ENCODE data around the gene YPEL3. TPM values are rescaled to one million over a fixed set of nuclear protein-coding genes. Genes with fewer than 3 reads are reported as not detected.
A peak's percentile ranks its signal among the peaks of the same experiment; 100 is the strongest.

YPEL3 gene
- total RNA-seq, 1 experiment from 2014 or later: 52.7 TPM

- TF ChIP-seq NR2C2 (CRISPR knock-in tag; IDR thresholded peaks at IDR 0.05) (no peak), ZNF423 (CRISPR knock-in tag; IDR thresholded peaks at IDR 0.05) (no peak), GABPB1 (CRISPR knock-in tag; IDR thresholded peaks at IDR 0.05) (no peak), STAT6 (CRISPR knock-in tag; conservative IDR thresholded peaks at IDR 0.05; ENCODE audit: low read depth) (no peak), AR (CRISPR knock-in tag; IDR thresholded peaks at IDR 0.05) (no peak), ZNF396 (CRISPR knock-in tag; IDR thresholded peaks at IDR 0.05; ENCODE audit: borderline replicate concordance) (no peak), MAX (CRISPR knock-in tag; IDR thresholded peaks at IDR 0.05) (no peak), FOXP4 (CRISPR knock-in tag; IDR thresholded peaks at IDR 0.05) (no peak)
Measured at GRCh38 chr16:30141750-30142149, 45.7 kb upstream of the YPEL3 start (continued).

- no peaks in the 10 kb centered on the region for H3K9me3 Mint-ChIP-seq
- H3K36me3 Mint-ChIP-seq: no peaks in the 10 kb centered on the region
- ChIA-PET POLR2A (no interaction called here), CTCF (interaction anchor here (0.6 to 1.1 kb wide), 2 partner anchors 28 to 29 kb away, joined by 3 to 6 read pairs; no protein-coding TSS in a partner anchor)
- H3K4me3 Mint-ChIP-seq: no peak overlapping the region
- H3K4me1 Mint-ChIP-seq: no peaks in the 10 kb centered on the region
- H3K27ac Mint-ChIP-seq: no peak overlapping the region
- ATAC-seq (no peak), DNase-seq (ENCODE audit: low spot score) (no peak)
- H3K27me3 Mint-ChIP-seq (ENCODE audit: low read depth): peaks cover 16% of the 10 kb centered on the region
- TF ChIP-seq GABPB1 (CRISPR knock-in tag; IDR thresholded peaks at IDR 0.05) (peak; percentile 68), ZNF512 (CRISPR knock-in tag; IDR thresholded peaks at IDR 0.05; ENCODE audit: borderline replicate concordance) (no peak), TP53 (CRISPR knock-in tag; IDR thresholded peaks at IDR 0.05) (no peak)
Measured at GRCh38 chr16:30139583-30140481, 43.8 kb upstream of the YPEL3 start.

- Mint-ChIP-seq H3K4me1 (no peaks in the 10 kb centered on the region), H3K27me3 (ENCODE audit: low read depth) (peaks cover 21% of the 10 kb centered on the region), H3K9me3 (no peaks in the 10 kb centered on the region), H3K4me3 (no peak overlapping the region), H3K27ac (no peak overlapping the region), H3K36me3 (no peaks in the 10 kb centered on the region)
- no peak for DNase-seq (ENCODE audit: low spot score)
- ChIA-PET POLR2A (interaction anchor here (0.5 kb wide), 1 partner anchor 179 kb away, joined by 4 read pairs; no protein-coding TSS in a partner anchor), CTCF (interaction anchor here (0.6 to 1.8 kb wide), 3 partner anchors 10 to 46 kb away, joined by 3 to 13 read pairs (median 5); partner anchors contain the start of genes GDPD3 and TBX6)
- ATAC-seq: peak; percentile 26; the same call in 1 of the 2 replicates
- TF ChIP-seq KAT7 (CRISPR knock-in tag; IDR thresholded peaks at IDR 0.05; ENCODE audit: borderline replicate concordance) (no peak), FOXP4 (CRISPR knock-in tag; IDR thresholded peaks at IDR 0.05) (no peak), NFATC4 (CRISPR knock-in tag; IDR thresholded peaks at IDR 0.05) (no peak), ZNF263 (CRISPR knock-in tag; IDR thresholded peaks at IDR 0.05; ENCODE audit: low read depth) (no peak), SMAD4 (CRISPR knock-in tag; IDR thresholded peaks at IDR 0.05) (no peak), ATF2 (CRISPR knock-in tag; IDR thresholded peaks at IDR 0.05; ENCODE audit: borderline replicate concordance, low read depth) (no peak), SP1 (CRISPR knock-in tag; conservative IDR thresholded peaks at IDR 0.05) (no peak), CREM (CRISPR knock-in tag; IDR thresholded peaks at IDR 0.05) (no peak), ZNF671 (CRISPR knock-in tag; IDR thresholded peaks at IDR 0.05) (no peak)
Measured at GRCh38 chr16:30137897-30138296, 41.9 kb upstream of the YPEL3 start.

All from WTC11 (cell line).